ENCODE results near the gene CASQ1.

The CASQ1 gene

DNA sequence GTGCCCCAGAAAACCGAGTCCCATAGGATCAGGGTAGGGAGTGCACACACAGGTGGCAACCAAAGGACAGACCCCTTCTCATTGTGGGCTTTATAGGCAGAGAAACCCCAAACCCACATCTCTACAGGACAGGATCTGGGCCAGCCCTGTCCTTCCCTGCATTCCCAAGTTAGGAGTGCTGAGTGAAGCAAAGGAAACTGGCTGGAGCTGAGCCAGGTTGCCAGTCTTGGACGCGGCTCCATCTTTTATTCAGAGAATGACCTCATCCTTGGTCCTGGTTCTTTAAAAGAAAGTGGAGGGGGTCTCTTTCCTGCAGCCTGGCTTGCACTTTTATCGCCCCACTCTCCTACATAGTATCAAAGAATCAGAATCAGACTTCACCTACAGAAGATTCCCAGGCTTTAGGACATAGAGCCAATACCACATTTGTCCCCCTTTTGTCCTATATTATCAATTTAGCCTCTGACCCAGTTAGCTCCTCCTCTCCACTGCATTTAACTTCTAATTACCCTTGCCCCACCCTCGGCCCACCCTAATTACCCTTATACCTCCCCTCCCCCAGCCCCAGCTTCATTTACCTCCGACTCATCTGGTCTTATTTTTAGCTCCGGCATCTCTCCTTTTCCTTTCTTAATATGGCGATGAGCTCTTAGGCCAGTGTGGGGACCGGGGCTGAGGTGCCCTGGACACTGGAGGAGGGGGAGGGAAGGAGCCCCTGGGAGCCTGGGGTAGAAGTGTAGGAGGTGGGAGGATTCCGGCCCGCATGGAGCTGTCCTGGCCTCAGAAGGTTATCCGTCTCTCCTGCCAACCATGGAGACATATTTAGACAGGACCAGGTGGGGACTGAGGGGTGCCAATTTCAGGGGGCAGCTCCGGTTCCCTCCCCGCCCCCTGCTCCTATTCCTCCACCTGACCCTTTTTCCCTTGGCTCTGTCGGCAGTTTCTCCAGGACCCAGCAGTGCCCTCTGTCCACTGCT, at the start of gene CASQ1:
TSS of gene CASQ1 (plus strand) at position 927 of the 977 bp plus-strand sequence. CDS start 177 bp downstream, outside the sequence.
- DNase-seq (ENCODE audit: low read depth): no peak

DNA sequence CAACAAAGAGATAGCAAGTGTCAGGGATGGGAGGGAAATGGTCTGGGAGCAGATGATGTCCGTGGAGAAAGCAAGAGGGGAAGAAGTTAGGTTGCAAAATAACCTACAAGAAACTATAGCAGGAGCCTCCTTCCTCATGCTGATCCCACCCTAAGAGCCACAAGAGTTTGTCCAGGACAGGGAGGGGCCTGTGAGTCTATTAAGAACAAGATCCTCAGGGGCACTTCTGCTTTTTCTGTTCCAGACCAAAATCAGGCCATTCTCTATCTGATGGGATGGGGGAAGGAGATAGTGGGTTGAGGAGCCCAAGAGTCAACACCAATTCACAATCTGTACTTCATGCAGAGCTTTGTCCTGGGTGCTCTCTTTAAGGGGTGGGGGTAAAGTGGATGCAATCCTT, 46.7 kb upstream of the CASQ1 start:
- no peak for DNase-seq (ENCODE audit: low read depth)

DNA sequence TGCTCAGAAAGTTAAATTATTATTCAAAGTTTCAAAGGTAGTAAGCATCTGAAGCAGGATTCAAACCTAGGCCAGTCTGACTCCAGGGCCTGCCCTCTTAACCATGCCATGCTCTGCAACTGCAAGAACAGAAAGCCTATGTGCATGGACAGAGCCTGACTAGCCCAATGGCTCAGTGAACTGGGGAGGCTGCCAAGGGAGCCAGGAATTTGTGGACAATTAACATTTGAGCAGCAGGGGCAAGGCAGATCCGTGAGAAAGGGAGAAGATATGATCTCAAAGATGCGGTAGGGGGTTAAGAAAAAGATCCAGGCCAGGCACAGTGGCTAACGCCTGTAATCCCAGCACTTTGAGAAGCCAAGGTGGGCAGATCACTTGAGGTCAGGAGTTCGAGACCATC, 45.5 kb upstream of the CASQ1 start:
- DNase-seq (ENCODE audit: low read depth): no peak

DNA sequence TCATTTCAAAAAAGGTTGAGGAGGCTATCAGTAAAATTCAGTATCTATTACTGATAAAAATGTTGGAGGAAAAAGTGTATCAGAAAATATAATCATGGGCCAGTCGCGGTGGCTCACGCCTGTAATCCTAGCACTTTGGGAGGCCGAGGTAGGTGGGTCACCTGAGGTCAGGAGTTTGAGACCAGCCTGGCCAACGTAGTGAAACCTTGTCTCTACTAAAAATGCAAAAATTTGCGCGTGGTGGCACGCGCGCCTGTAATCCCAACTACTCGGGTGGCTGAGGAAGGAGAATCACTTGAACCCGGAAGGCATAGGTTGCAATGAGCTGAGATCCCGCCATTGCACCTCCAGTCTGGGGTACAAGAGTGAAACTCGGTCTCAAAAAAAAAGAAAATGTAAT, 44.3 kb upstream of the CASQ1 start:
- DNase-seq (ENCODE audit: low read depth): no peak

DNA sequence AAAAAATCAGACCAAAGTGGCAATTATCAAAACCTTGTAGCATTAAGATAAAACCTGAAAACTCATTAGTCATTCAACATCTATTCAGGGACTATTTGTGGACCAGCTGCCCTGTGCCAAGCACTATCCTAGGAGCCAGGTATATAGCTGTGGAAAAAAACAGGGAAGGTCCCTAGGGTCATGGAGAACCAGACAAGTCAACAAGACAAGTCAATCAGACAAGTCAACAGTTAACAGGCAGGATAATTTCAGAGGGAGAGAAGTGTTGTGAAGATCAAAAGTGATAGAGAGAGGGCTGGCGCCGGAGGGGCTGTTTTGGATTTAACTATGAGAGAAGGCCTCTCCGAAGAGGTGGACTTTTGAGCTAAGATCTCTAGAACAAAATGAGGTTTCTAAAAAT, 42.3 kb upstream of the CASQ1 start:
- no peak for DNase-seq (ENCODE audit: low read depth)

DNA sequence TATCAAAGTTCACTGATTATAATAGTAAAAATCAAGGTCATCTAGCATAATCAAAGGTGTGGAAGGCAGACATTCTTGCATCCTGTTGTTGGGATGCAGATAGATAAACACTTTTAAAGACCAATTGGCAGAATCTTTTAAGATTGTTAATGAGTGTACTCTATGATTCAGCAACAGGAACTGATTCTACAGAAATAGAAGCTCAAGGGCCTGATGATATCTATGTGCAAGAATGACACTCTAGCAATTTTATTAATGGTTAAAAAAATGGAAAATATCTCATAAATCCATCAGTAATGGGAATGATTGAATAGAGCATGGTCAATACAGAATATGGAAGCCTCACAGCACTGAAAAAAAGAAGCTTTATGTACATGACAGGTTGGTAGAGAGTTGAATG, 41.1 kb upstream of the CASQ1 start:
- no peak for DNase-seq (ENCODE audit: low read depth)

DNA sequence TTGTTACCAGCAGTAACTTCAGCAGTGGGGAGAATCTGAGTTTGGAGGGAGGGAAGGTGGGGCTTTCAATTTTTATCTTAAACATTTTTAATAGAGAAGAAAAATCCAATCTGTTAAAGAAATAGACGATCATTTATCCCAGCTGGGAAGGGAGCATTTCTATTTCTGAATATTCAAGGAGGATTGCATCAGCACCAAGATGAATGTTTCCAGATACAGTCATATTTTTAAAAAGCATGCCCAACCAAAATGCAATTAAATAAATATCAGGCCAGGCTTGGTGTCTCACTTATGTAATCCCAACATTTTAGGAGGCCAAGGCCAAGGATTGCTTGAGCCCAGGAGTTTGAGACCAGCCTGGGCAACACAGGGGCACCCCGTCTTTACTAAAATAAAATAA, 40.7 kb upstream of the CASQ1 start:
- peak; percentile 53 for DNase-seq (ENCODE audit: low read depth)

DNA sequence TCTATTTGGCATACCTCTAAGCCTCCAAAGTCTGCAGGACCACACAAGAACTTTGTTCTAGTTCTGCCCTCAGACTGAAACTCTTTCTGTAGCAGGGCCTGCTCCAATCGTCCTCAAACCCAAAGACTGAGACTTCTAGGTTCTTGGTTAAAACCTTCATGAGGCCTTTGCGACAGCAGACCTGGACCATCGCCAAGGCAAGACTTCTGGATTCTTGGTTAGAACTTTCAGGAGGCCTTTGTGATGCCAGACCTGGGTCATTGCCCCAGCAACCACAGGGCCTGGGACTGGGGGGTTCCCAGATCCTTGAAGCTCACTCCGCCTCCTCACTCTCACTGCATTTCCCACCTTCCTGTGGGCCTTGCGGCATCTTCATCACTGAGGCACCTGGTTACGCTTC, 39.1 kb upstream of the CASQ1 start, which contains the start of gene ATP1A4:
TSS of gene ATP1A4 (plus strand) at position 301 of the 400 bp plus-strand sequence. CDS start 438 bp downstream, outside the sequence.
- no peak for DNase-seq (ENCODE audit: low read depth)

DNA sequence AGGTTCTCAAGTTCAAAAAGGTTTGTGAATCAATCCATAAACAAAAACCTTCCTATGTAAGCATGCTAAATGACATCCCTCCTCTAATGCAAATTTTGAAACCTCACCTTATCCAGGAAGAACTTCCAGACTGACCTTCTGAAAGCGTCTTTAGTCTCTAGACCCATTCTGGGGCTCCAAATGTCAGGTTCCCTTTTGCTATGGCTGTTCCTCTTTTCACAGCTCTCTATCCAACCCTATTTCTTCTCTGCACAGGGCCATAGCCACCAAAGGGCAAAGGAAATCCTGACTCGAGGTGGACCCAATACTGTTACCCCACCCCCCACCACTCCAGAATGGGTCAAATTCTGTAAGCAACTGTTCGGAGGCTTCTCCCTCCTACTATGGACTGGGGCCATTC, 35.6 kb upstream of the CASQ1 start:
- no peak for DNase-seq (ENCODE audit: low read depth)

DNA sequence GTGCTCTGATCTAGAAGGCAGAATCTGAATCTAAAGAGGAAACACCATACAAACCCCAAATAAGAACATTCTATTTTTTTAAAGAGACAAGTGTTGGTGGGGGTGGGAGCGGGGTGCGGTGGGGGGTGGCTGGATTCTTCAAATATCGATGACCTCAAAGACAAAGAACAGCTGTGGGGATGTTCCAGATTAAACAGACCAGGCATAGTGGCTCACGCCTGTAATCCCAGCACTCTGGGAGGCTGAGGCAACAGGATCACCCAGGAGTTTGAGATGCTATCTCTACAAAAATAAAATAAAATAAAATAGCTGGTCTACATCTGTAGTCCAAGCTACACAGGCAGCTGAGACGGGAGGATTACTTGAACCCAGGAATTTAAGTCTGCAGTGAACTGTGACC, 34.0 kb upstream of the CASQ1 start:
- DNase-seq (ENCODE audit: low read depth): no peak

DNA sequence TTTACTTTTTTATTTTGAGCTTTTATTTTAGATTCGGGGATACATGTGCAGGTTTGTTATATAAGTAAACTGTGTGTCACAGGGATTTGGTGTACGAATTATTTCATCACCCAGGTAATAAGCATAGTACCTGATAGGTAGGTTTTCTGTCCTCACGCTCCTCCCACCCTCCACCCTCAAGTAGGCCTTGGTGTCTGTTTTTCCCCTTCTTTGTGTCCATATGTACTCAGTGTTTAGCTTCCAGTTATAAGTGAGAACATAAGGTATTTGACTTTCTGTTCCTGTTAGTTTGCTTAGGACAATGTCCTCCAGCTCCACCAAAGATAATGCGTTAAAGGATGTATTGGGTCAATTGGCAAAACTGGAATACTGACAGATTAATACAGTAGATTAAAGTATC, 33.2 kb upstream of the CASQ1 start:
- DNase-seq (ENCODE audit: low read depth): no peak

DNA sequence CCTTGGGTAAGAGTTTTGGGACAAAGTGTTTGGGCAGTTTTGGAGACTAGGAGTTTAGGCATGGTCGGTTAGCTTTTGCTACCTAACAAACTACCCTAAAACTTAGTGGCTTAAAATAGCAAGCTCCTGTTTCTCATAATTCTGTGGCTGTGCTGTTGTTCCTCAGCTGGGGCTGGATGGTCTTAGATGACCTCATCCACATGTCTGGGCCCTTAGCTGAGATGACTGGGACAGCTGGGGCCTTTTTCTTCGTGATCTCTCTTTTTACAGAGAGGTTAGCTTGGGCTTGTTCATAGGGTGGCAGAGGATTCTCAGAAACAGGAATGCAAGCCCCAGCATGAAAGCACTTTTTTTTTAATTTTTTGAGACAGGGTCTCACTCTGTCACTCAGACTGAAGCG, 32.3 kb upstream of the CASQ1 start:
- no peak for DNase-seq (ENCODE audit: low read depth)

DNA sequence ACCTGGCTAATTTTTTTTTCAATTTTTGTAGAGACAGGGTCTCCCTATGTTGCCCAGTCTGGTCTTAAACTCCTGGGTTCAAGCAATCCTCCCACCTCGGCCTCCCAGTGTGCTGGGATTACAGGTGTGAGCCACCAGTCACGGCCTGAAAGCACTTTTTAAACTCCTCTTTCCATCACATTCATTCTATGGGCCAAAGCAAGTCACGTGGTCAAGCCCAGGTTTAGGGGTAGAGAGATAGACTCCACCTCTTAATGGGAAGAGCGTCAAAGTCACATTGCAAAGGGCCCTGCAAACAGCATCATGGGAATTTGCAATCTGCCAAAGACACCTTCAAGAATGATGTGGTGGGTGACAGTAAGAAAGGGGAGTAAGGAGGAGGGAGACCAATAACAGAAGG, 31.8 kb upstream of the CASQ1 start:
- no peak for DNase-seq (ENCODE audit: low read depth)

DNA sequence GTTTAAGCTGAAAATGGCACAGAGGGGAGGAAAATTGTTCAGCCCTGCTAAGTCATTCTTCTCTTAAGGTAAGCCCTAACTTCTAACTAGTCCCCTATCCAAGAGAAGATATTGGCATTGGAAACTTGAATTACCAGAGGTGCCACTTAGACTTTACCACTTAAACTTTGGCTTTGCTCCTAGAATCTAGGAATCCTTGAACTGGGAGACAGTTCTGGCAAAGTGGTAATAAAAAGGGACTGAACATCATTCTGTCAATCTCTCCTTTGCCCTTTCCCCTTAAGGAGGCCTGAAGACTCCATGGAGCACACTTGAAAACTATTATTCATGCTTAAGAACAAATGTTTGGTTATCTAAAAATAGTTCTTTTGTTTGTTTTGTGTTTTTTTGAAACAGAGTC, 30.5 kb upstream of the CASQ1 start:
- no peak for DNase-seq (ENCODE audit: low read depth)

DNA sequence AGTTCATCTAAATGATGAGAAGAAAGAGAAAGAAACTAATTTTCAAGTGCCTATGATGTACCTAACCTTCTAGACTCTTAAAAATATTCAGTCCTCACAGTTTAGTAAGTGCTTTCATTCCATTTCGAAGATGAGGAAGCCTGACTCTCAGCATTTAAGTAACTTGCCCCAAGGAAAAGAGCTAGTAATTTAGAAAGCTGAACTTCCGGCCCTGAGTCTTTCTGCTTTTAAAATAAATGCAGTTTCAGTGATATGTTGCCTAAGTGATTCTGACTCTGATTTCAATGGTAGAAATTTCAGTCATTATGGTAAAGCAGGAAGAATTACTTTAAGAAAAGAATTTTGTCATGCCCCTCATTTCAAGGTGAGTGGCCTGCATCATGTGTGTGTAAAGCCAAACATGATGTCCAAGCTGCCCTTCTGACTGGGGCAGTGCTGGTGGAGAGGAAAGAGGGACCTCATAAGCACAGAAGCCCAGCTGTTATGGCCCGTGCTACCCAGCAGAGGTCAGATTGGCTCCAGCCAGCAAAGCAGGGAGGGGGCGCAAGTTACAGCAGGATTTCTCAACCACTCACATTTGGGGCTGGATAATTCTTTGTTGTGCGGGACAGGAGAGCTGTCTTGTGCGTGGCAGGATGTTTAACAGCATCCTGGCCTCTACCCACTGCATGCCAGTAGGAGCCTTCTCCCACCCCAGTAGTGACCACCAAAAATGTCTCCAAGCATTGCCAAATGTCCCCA, 28.2 kb upstream of the CASQ1 start:
- peak; percentile 26 for DNase-seq (ENCODE audit: low read depth)

DNA sequence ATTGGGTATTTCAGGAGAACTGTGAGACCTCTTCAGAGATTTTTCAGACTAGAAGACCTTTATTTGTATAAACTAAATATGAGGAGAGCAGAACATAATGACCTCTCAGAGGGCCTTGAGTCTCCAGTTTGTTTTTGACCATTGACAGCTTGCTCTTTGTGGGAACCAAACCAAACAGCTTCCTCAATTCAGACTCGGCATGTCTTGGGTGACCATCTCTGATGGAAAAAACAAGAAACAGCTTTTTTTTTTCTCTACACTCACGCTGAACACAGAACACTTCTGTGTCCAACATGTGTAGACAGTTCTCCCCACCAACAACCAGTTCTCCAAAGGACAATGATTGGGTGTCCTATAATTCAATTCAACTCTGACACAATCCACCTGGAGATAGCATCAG, 27.4 kb upstream of the CASQ1 start:
- no peak for DNase-seq (ENCODE audit: low read depth)

DNA sequence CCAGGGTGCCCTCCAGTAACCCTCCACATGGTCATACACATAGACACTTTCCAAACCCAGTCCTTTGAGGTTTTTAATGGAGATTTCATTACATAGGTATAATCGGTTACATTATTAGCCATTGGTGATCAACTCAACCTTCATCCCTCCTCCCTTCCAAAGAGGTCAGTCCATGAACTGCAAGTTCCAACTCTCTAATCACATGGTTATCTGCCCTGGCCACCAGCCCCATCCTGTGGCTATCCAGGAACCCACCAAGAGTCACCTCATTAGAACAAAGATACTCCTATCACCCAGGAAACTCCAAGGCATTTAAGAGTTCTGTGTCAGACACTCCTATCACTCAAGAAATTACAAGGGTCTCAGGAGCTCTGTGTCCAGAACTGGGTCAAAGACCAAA, 26.8 kb upstream of the CASQ1 start:
- no peak for DNase-seq (ENCODE audit: low read depth)

DNA sequence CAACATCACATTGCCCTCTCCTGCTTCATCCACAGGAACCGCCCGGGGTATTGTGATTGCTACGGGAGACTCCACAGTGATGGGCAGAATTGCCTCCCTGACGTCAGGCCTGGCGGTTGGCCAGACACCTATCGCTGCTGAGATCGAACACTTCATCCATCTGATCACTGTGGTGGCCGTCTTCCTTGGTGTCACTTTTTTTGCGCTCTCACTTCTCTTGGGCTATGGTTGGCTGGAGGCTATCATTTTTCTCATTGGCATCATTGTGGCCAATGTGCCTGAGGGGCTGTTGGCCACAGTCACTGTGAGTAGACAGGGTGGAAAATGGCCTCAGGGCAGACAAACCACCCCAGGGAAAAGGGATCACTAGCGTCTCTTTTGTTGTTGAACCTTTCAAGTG, 26.3 kb upstream of the CASQ1 start:
- DNase-seq (ENCODE audit: low read depth): no peak

DNA sequence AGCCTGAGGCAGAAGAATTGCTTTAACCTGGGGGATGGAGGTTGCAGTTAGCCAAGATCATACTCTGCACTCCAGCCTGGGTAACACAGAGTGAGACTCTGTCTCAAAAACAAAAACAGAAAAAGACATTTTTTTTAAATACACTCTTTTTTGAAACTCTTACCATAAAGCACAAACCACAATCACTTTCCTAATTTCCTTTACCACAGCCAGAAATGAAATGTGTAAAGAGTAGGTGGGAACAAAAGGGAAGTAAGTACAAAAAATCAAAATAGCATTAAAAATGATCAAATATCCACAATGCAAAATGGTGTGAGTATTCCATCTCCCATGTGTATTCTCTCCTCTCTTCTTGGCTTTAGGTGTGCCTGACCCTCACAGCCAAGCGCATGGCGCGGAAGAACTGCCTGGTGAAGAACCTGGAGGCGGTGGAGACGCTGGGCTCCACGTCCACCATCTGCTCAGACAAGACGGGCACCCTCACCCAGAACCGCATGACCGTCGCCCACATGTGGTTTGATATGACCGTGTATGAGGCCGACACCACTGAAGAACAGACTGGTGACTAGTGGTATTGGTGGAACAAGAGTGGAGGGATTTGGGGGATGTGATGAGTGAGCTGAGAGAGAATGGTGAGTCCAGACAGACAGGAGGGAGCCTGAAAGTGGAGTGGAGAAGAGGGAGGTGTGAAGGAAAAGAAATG, 24.1 kb upstream of the CASQ1 start:
- no peak for DNase-seq (ENCODE audit: low read depth)

DNA sequence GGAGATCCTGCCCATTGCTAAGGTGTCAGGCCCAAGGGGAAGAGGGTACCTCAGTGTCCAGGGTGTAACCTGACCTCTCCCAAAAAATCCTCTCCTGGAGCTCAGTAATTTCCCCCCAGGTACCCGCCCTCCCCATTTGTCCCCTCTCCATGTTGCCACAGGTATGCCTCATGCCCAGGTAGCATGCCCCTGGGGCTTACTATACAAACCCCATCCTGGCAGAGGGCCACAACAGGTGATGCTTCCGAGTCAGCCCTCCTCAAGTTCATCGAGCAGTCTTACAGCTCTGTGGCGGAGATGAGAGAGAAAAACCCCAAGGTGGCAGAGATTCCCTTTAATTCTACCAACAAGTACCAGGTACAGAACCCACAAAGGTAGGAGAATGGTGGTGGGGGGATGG, 23.3 kb upstream of the CASQ1 start:
- DNase-seq (ENCODE audit: low read depth): no peak

DNA sequence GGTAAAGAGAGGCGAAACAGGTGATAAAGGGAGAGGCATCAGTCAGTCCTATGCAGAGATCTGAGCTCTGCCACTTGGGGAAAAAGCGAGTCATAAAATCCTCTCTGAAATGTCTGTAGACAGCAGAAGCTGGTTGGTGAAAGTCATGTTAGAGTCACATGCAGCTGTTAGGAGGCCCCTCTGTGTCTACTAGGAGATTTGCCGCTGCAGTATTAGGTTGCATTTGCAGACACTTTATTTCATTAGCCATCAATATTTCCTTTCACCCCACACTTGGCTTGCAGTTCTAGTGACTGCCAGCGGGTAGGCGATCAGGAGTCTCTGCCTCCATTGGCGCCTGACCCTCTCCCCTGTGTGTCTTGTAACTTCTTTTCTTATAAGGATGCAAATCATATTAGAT, 22.8 kb upstream of the CASQ1 start:
- DNase-seq (ENCODE audit: low read depth): no peak

DNA sequence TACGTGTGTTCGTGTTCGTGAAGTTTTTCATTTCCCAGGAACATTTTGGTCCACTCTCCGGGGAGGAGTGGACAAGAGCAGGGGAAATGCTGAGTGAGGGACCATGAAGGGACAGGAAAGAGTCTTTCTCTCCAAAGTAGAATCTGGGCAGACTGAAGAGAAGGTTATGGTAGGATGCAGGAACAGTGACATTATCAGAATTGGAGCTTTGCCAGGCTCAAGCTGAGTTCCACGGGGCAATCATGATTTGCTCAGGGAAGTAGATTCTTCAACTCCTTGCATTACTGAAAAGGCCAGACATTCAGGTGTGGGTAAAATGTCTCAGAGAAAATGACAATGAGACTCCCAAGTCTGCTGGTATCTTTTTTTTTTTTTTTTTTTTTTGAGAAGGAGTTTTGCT, 22.4 kb upstream of the CASQ1 start:
- DNase-seq (ENCODE audit: low read depth): no peak
